Kidney epithelial cell (primary cell): ENCODE results near the gene NDUFB8. TPM values are rescaled to one million over a fixed set of nuclear protein-coding genes. Genes with fewer than 3 reads are reported as not detected.
A peak's percentile ranks its signal among the peaks of the same experiment; 100 is the strongest.
"Not testable (repeated sequence)": the region's sequence is repeated elsewhere in the genome, so short reads cannot be mapped to it uniquely, and the experiment has no call there.

ENCODE experiments used
- DNase-seq: peaks from one replicate; pipeline ENCODE4 v3.0.0-alpha.2; 2010; ENCODE audit warnings: low read depth
- H3K27me3 ChIP-seq: 2 replicates; pipeline ENCODE4 v1.6.0; 2011; ENCODE audit warnings: low read length; ENCODE audit not compliant: control insufficient read depth, insufficient read depth
- H3K36me3 ChIP-seq: 2 replicates; pipeline ENCODE4 v1.5.1; 2011; ENCODE audit warnings: low read length; ENCODE audit not compliant: control insufficient read depth, insufficient read depth
- H3K4me3 ChIP-seq: 2 replicates; pipeline ENCODE4 v1.5.1; 2011; ENCODE audit warnings: low read depth, mild to moderate bottlenecking, control low read depth, low read length
- CTCF ChIP-seq: IDR thresholded peaks from 2 replicates; pipeline ENCODE4 v1.5.1; 2011; ENCODE audit warnings: mild to moderate bottlenecking, moderate library complexity, low read length, control low read depth, inconsistent platforms; ENCODE audit not compliant: insufficient read depth, poor library complexity, severe bottlenecking
- total RNA-seq: library from RNA; depleted of rRNA; stranded (reverse); fragments of >200 nt; gene quantifications from 2 replicates; pipeline ENCODE4 v1.2.3, GENCODE V29; 2015

The NDUFB8 gene
- total RNA-seq: 148 and 183 TPM in 2 replicates

- DNase-seq: peak; percentile 44
- H3K36me3 ChIP-seq: peaks cover 1% of the 10 kb centered on the region
- no peak for TF ChIP-seq CTCF
- peak within 1 kb of the TSS; percentile 87 for H3K4me3 ChIP-seq
- H3K27me3 ChIP-seq: no peaks in the 10 kb centered on the region
These were observed at the start of gene NDUFB8 for GRCh38 chr10:100529475-100530298. Gene NDUFB8, minus strand, starts transcription at chr10:100529871. Its CDS starts 20 bp downstream, at chr10:100529851.

DNA sequence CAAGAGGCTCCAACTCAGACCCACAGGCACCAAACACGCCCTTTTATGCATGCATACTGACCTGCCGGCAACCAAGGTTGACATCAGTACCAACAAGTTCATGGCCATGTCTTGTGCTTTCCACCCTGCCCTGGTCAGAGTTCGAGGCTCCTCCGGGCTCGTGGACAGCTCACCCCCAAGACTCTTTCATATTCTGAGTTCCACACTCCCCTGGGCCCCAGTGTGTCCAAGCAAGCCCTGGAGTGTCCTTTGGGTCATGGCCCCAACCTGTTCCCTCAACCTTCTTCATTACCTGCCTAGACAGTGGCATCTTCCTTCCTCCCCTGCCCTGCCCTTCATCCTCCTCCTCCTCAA, 46.6 kb upstream of the NDUFB8 start:
- Histone ChIP-seq H3K27me3 (peaks cover 11% of the 10 kb centered on the region), H3K4me3 (no peak overlapping the region), H3K36me3 (no peaks in the 10 kb centered on the region)
- no peak for TF ChIP-seq CTCF
- DNase-seq: no peak

- DNase-seq: no peak
- Histone ChIP-seq H3K4me3 (no peak overlapping the region), H3K27me3 (peaks cover 11% of the 10 kb centered on the region), H3K36me3 (no peaks in the 10 kb centered on the region)
- TF ChIP-seq CTCF: no peak
These were observed 46.1 kb upstream of the NDUFB8 start for GRCh38 chr10:100575585-100576281.

DNA sequence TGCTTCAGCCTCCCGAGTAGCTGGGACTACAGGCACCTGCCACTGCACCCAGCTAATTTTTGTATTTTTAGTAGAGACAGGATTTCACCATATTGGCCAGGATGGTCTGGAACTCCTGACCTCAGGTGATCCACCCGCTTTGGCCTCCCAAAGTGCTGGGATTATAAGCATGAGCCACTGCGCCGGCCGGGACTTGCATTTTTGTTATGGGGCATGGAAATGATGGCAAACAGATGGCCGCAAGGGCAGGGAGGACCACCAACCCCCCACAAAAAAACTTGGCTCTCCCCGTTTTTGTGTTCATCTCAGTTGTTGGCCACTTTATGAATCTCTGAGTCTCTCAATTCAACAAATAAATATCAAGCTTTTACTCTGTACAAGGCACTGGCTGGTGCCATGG, 45.5 kb upstream of the NDUFB8 start:
- peaks cover 11% of the 10 kb centered on the region for H3K27me3 ChIP-seq
- not testable (repeated sequence) for H3K4me3 ChIP-seq, H3K36me3 ChIP-seq, DNase-seq

DNA sequence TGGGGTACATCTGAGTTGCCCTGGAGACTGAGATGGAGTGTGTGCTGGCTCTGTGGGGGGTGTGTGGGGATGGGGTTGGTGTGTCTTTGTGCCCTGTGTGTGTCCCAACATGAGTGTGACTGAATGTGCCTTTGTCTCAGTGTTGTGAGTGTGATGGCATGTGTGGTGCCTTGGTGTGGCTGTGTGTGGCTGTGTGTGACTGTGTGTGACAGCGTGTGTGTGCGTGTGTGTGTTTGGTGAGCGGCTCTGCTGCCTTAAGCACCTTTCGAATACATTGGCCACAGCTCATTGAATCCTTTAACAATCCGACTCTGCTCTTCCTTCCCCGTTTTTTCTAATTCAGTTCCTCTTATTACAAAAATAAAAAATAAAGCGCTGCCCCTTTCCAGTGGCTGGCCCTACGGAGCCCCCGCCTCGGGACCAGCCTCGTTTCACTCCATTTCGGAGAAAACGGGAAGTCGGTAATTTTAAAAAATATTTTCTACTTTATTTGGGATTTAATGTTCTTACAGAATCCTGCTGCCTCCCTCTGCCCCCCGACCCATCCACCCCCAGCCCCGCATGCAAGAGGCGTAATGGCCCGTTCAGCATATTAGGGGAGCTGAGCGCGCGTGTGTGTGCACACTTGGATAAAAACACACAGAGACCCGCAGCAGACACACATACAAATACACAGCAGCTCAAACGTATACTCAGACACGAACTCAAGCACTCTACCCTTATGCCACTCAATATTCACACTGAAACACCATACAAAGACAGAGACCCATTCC, 41.6 kb upstream of the NDUFB8 start:
- no peak for TF ChIP-seq CTCF
- H3K27me3 ChIP-seq: peaks cover 40% of the 10 kb centered on the region
- no peak for DNase-seq

DNA sequence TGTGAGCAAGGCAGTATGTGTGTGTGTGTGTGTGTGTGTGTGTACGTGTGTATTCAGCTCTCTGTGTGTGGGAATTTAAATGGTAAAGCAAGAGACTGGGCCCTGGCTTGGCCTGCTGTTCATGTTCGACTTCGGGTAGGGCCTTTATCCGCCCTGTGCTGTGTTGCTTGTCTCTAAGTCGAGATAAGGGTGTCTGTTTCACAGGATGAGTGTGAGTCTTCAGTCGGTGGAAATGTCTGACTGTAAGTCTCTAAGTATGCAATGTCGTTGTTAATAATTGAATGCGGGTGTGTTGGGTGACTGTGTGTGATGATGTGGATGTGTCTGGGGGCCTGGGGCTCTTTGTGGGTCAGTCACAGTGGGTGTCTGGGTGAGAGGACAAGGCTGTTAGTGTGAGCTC, 40.8 kb upstream of the NDUFB8 start:
- DNase-seq: no peak
- peaks cover 43% of the 10 kb centered on the region for H3K27me3 ChIP-seq
- no peak overlapping the region for H3K4me3 ChIP-seq
- no peaks in the 10 kb centered on the region for H3K36me3 ChIP-seq
- TF ChIP-seq CTCF: no peak

More for the DNA sequence above, 41.6 kb upstream of the NDUFB8 start:
- Histone ChIP-seq H3K36me3 (no peaks in the 10 kb centered on the region), H3K4me3 (no peak overlapping the region)
